CD14-positive monocyte (primary cell): ENCODE data around the gene RGS19. TPM values are rescaled to one million over a fixed set of nuclear protein-coding genes. Genes with fewer than 3 reads are reported as not detected.

Experiments used
- DNase-seq, 3 donors: peaks; one replicate each; pipeline ENCODE4 v3.0.0-alpha.2; 2011 to 2022
- H2AFZ ChIP-seq: 2 replicates; pipeline ENCODE4 v1.6.0; 2012; ENCODE audit warnings: mild to moderate bottlenecking, low read depth, low read length, inconsistent platforms; ENCODE audit not compliant: insufficient read depth, poor library complexity, severe bottlenecking
- H3K27ac ChIP-seq, 2 donors: 1 replicate in 1 of 2; 2 replicates in 1 of 2; pipeline ENCODE4 v1.5.1; 2012 to 2013; ENCODE audit warnings: low read length in 2 of 2, control low read depth in 1 of 2, inconsistent platforms in 1 of 2, low read depth in 1 of 2, mild to moderate bottlenecking in 1 of 2
- H3K27me3 ChIP-seq, 2 donors: one replicate each; pipeline versions ENCODE4 v1.6.0 to v1.6.1; 2011 to 2013; ENCODE audit warnings: low read length in 2 of 2; ENCODE audit not compliant: control insufficient read depth in 2 of 2, insufficient read depth in 2 of 2
- H3K36me3 ChIP-seq, 2 donors: replicated peaks in 1 of 2; 1 replicate in 1 of 2; 2 replicates in 1 of 2; pipeline versions ENCODE4 v1.5.1 to v1.6.1; 2012 to 2013; ENCODE audit warnings: low read length in 2 of 2, control low read depth in 1 of 2, inconsistent platforms in 1 of 2, mild to moderate bottlenecking in 1 of 2; ENCODE audit not compliant: insufficient read depth in 2 of 2, control insufficient read depth in 1 of 2
- H3K4me1 ChIP-seq, 2 donors: 1 replicate in 1 of 2; 2 replicates in 1 of 2; pipeline versions ENCODE4 v1.5.1 to v1.6.1; 2012 to 2013; ENCODE audit warnings: low read length in 2 of 2, control low read depth in 1 of 2, inconsistent platforms in 1 of 2, mild to moderate bottlenecking in 1 of 2, moderate library complexity in 1 of 2; ENCODE audit not compliant: insufficient read depth in 2 of 2, control insufficient read depth in 1 of 2
- H3K4me2 ChIP-seq: replicated peaks from 2 replicates; pipeline ENCODE3; 2012; ENCODE audit warnings: low read length, moderate library complexity, mild to moderate bottlenecking; ENCODE audit not compliant: poor library complexity, severe bottlenecking; ENCODE audit errors: extremely low read depth
- H3K4me3 ChIP-seq, 3 experiments: fragments of 200-600 bp in 1 of 3; sonication (generic) in 1 of 3; replicated peaks in 1 of 3; 1 replicate in 2 of 3; 2 replicates in 1 of 3; pipeline ENCODE4 v1.5.1; 2011 to 2013; ENCODE audit warnings: low read length in 3 of 3, mild to moderate bottlenecking in 3 of 3, control low read depth in 2 of 3, low read depth in 2 of 3, inconsistent platforms in 1 of 3, moderate library complexity in 1 of 3
- H3K79me2 ChIP-seq: 2 replicates; pipeline ENCODE4 v1.6.0; 2012; ENCODE audit warnings: mild to moderate bottlenecking, control low read depth, inconsistent platforms, low read length, moderate library complexity; ENCODE audit not compliant: insufficient read depth
- H3K9ac ChIP-seq: 2 replicates; pipeline ENCODE4 v1.6.0; 2017; ENCODE audit warnings: low read length, mild to moderate bottlenecking; ENCODE audit not compliant: insufficient read depth, poor library complexity, severe bottlenecking
- H3K9me3 ChIP-seq, 2 donors: replicated peaks in 1 of 2; 1 replicate in 1 of 2; 2 replicates in 1 of 2; pipeline versions ENCODE4 v1.5.1 to v1.6.1; 2012 to 2013; ENCODE audit warnings: low read length in 2 of 2, control low read depth in 1 of 2; ENCODE audit not compliant: control insufficient read depth in 1 of 2, insufficient read depth in 1 of 2
- H4K20me1 ChIP-seq: 2 replicates; pipeline ENCODE4 v1.6.0; 2012; ENCODE audit warnings: mild to moderate bottlenecking, low read length, control low read depth, moderate library complexity; ENCODE audit not compliant: insufficient read depth
- H3K27ac Mint-ChIP-seq, 7 donors: one replicate each; pipeline ENCODE4 v1.8.0; 2020; ENCODE audit warnings: mild to moderate bottlenecking in 7 of 7, mixed read lengths in 7 of 7, moderate library complexity in 6 of 7, inconsistent platforms in 2 of 7
- H3K27me3 Mint-ChIP-seq, 3 donors: one replicate each; pipeline ENCODE4 v1.8.0; 2021 to 2022; ENCODE audit warnings: low read depth in 3 of 3, mild to moderate bottlenecking in 3 of 3, mixed read lengths in 3 of 3, moderate library complexity in 3 of 3, inconsistent platforms in 1 of 3
- H3K36me3 Mint-ChIP-seq, 2 donors: one replicate each; pipeline ENCODE4 v1.8.0; 2020; ENCODE audit warnings: mixed read lengths in 2 of 2, inconsistent platforms in 1 of 2, mild to moderate bottlenecking in 1 of 2
- H3K4me1 Mint-ChIP-seq: one replicate; pipeline ENCODE4 v1.8.0; 2020; ENCODE audit warnings: mild to moderate bottlenecking, mixed read lengths
- H3K4me3 Mint-ChIP-seq, 2 donors: one replicate each; pipeline ENCODE4 v1.8.0; 2020; ENCODE audit warnings: mild to moderate bottlenecking in 2 of 2, mixed read lengths in 2 of 2, moderate library complexity in 1 of 2
- H3K9me3 Mint-ChIP-seq, 7 donors: one replicate each; pipeline ENCODE4 v1.8.0; 2020 to 2022; ENCODE audit warnings: mixed read lengths in 7 of 7, mild to moderate bottlenecking in 6 of 7, moderate library complexity in 6 of 7, inconsistent platforms in 2 of 7
- CTCF ChIP-seq: fragments of 200-600 bp; IDR thresholded peaks from one replicate; pipeline ENCODE4 v1.8.0; 2022; ENCODE audit warnings: antibody characterized with exemption, mild to moderate bottlenecking
- WGBS: methylation state at CpG from one replicate; pipeline ENCODE4 v1.1.5; 2013; ENCODE audit warnings: missing lambda C conversion rate; ENCODE audit not compliant: insufficient coverage; 5-methylcytosine and 5-hydroxymethylcytosine counted together
- intact Hi-C, 2 donors: fragments of 100-400 bp; cut with micrococcal nuclease; formaldehyde crosslinking; loops; one replicate each; pipeline versions ENCODE4 v1.15.0 to v1.15.1; 2023
- polyA plus RNA-seq, 3 donors: library from polyadenylated mRNA; depleted of rRNA in 1 of 3; unstranded in 2 of 3; stranded (reverse) in 1 of 3; fragments of 300-500 nt in 2 of 3; fragments of >200 nt in 1 of 3; fragmentation: Illumina TruSeq in 2 of 3; gene quantifications; 1 replicate in 2 of 3; 2 replicates in 1 of 3; pipeline ENCODE4 v1.2.3, GENCODE V29; 2012 to 2021

The RGS19 gene
- polyA plus RNA-seq, 3 donors: 235 to 280 (median 244) TPM

DNA sequence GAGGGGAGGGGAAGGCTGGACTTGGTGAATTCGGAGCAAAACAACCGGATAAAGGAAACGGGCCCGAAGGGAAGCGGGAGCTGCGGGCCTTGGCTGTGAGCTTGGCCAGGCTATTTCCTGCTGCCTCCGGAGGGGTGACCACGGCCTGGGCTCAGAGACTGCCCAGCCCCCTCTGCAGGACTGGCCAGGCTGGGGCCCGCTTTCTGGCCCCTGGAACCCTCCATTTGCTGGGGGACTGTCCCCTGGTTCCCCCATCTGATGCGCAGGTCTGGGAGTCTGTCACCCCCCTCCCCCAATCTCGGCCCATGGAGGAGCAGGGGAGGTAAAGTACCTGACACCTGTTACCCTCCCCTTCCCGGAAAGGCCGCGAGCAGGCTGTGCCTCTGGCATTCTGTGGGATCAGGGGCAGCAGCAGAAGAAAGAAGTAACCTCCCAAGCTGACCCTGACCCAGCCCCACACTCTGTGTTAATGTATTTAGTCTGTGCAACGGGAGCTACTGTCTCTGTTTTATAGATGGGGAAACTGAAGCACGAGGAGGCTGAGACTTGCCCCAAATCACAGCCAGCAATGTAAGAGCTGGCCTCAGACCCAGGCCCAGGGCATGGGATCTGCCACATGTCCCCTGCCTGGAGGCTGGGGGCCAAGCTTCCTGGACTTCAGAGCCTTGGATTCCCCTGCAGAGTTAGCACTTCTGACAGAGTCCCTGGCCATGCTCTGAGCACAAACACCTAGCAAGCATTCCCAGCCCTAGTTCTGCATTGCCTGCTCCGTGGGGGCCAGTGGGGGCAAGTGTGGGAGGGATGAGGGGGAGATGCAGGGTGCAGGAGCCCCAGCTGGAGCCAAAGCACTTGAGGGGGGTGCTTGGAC, 39.8 kb downstream of the RGS19 start:
- no peak for TF ChIP-seq CTCF
- no peak for DNase-seq
- Histone ChIP-seq H3K27ac (no peak overlapping the region), H4K20me1 (no peaks in the 10 kb centered on the region), H3K9ac (peak overlapping the region; percentile 10), H3K79me2 (no peaks in the 10 kb centered on the region), H3K4me2 (peak overlapping the region; percentile 76), H3K4me3 (peak overlapping the region in 2 of 3 experiments; percentile 24 to 80), H3K9me3 (no peaks in the 10 kb centered on the region), H3K36me3 (peaks cover 0 to 9% of the 10 kb centered on the region in 2 donors), H2AFZ (peak overlapping the region; percentile 87), H3K4me1 (peaks cover 24 to 40% of the 10 kb centered on the region in 2 donors), H3K27me3 (peaks cover 24 to 56% of the 10 kb centered on the region in 2 donors)
- peak overlapping the region; percentile 71 to 86 for H3K4me3 Mint-ChIP-seq
- H3K27ac Mint-ChIP-seq: no peak overlapping the region
- intact Hi-C loops: loop anchor here (2.0 kb wide), 1 partner anchor 81 kb away; no protein-coding TSS in a partner anchor
- 6% methylated on average over 11 of the region's 17 CpGs for WGBS
- peaks cover 0 to 4% (median 2%) of the 10 kb centered on the region in 7 donors for H3K9me3 Mint-ChIP-seq
- H3K4me1 Mint-ChIP-seq: peaks cover 20% of the 10 kb centered on the region
- peaks cover 64 to 79% (median 66%) of the 10 kb centered on the region in 3 donors for H3K27me3 Mint-ChIP-seq
- peaks cover 4 to 5% of the 10 kb centered on the region in 2 donors for H3K36me3 Mint-ChIP-seq

DNA sequence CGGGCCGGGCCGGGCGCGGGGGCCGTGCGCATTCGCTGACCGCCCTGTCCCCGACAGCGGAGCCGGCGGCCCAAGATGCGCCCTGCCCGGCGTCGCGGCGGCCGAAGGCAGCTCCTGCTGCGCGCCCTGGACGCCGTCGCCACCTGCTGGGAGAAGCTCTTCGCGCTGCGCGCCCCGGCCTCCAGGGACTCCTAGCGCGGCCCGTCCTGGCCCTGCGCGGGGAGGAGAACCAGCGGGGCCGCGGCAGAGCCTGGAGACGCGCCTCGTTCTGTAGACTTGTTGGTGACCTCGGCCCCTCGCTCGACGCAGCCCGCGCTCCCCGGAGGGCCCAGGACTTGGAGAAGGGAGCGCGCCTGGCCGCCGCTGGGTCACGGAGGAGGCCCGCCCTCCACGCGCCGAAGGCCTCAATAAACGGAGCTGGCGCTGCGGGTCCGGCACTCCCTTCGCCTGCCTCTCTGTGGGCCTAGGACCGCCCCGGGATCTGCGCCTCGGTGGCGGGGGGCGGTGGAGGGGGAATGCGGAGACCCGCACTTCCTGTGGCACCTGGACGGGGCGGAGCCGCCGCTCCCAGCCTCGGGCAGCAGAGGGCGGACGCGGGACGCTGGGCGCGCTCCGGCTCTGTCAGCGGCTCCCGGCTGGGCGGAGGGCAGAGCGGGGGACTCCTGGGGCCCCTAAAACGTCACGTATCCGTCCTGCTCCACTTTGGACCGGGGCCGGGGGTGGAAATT, 40.6 kb downstream of the RGS19 start:
- WGBS: under 1% methylated on average over 90 of the region's 91 CpGs
- peaks cover 0 to 4% (median 2%) of the 10 kb centered on the region in 7 donors for H3K9me3 Mint-ChIP-seq
- peak overlapping the region; percentile 87 for H2AFZ ChIP-seq
- peak overlapping the region; percentile 24 to 80 (median 31) for H3K4me3 ChIP-seq
- H3K4me1 Mint-ChIP-seq: peaks cover 20% of the 10 kb centered on the region
- H3K4me1 ChIP-seq: peaks cover 24 to 40% of the 10 kb centered on the region in 2 donors
- no peak overlapping the region for H3K27ac Mint-ChIP-seq
- no peaks in the 10 kb centered on the region for H4K20me1 ChIP-seq
- no peaks in the 10 kb centered on the region for H3K9me3 ChIP-seq
- no peaks in the 10 kb centered on the region for H3K79me2 ChIP-seq
- TF ChIP-seq CTCF: peak; percentile 81
- H3K36me3 ChIP-seq: peaks cover 2 to 17% of the 10 kb centered on the region in 2 donors
- H3K27me3 ChIP-seq: peaks cover 24 to 56% of the 10 kb centered on the region in 2 donors
- peaks cover 9 to 13% of the 10 kb centered on the region in 2 donors for H3K36me3 Mint-ChIP-seq
- intact Hi-C loops: loop anchor here (2.0 kb wide), 1 partner anchor 82 kb away; no protein-coding TSS in a partner anchor
- peak overlapping the region; percentile 76 for H3K4me2 ChIP-seq
- peak overlapping the region; percentile 71 to 86 for H3K4me3 Mint-ChIP-seq
- peak; percentile 50 to 57 (median 55) for DNase-seq
- H3K27me3 Mint-ChIP-seq: peaks cover 59 to 77% (median 60%) of the 10 kb centered on the region in 3 donors
- peak overlapping the region; percentile 10 for H3K9ac ChIP-seq
- H3K27ac ChIP-seq: no peak overlapping the region
